Neural cell (in vitro differentiated cells): ENCODE data around the gene FETUB.

Experiments
- EP300 ChIP-seq: fragments of 450-650 bp; conservative IDR thresholded peaks from 2 replicates; pipeline ENCODE4 v1.6.1; 2014; ENCODE audit warnings: antibody characterized with exemption, mild to moderate bottlenecking, moderate library complexity; ENCODE audit not compliant: poor library complexity, severe bottlenecking
- EZH2 ChIP-seq: fragments of 200-600, 300-800 bp; shearing (Covaris generic), sonication (generic); IDR thresholded peaks from 2 replicates; pipeline ENCODE4 v1.6.1; 2014; ENCODE audit warnings: antibody characterized with exemption, low read length, borderline replicate concordance, mild to moderate bottlenecking; ENCODE audit not compliant: insufficient read depth, poor library complexity, severe bottlenecking
- MXI1 ChIP-seq: fragments of 450-650 bp; conservative IDR thresholded peaks from 2 replicates; pipeline ENCODE4 v1.6.1; 2014; ENCODE audit warnings: antibody characterized with exemption, mild to moderate bottlenecking; ENCODE audit not compliant: poor library complexity, severe bottlenecking
- POLR2AphosphoS5 ChIP-seq: IDR thresholded peaks from 2 replicates; pipeline ENCODE4 v1.6.1; 2012
- RAD21 ChIP-seq: fragments of 450-650 bp; conservative IDR thresholded peaks from 2 replicates; pipeline ENCODE4 v1.6.1; 2014; ENCODE audit warnings: antibody characterized with exemption, mild to moderate bottlenecking, moderate library complexity
- SMC3 ChIP-seq: fragments of 450-650 bp; conservative IDR thresholded peaks from 2 replicates; pipeline ENCODE4 v1.6.1; 2014; ENCODE audit warnings: antibody characterized with exemption, mild to moderate bottlenecking, moderate library complexity; ENCODE audit not compliant: poor library complexity
- TAF1 ChIP-seq: IDR thresholded peaks from 2 replicates; pipeline ENCODE4 v1.6.1; 2012; ENCODE audit warnings: low read depth
- TF ChIP-seq, protein P1 (sequence below): fragments of 450-650 bp; IDR thresholded peaks from 2 replicates; pipeline ENCODE4 v1.5.1; 2014; ENCODE audit warnings: antibody characterized with exemption, mild to moderate bottlenecking, moderate library complexity; ENCODE audit not compliant: poor library complexity, severe bottlenecking
- TF ChIP-seq, protein P2 (sequence below): IDR thresholded peaks from 2 replicates; pipeline ENCODE4 v1.6.1; 2012; ENCODE audit warnings: borderline replicate concordance

DNA sequence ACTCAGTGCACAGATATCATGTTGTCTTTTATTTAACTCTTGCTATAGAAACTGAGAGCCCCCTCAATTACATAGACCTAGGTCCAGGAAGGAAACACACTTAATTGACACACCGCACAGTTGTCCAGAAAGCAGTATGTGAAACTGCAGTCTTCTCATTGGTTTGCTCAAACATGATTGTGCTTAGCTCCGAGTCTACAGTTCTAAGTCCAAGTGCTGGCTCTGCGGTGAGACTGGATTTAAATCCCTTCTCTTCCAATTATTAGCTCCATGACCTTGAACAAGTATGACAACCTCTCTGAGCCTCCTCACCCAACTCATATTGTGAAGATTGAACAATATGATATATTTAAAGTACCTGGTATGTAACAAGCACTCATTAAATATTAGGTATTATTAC, 46.3 kb upstream of the FETUB start:
- TF ChIP-seq POLR2AphosphoS5 (no peak), EZH2 (no peak), RAD21 (no peak), MXI1 (no peak), TAF1 (no peak), EP300 (no peak), SMC3 (no peak)
- TF ChIP-seq, protein P1, sequence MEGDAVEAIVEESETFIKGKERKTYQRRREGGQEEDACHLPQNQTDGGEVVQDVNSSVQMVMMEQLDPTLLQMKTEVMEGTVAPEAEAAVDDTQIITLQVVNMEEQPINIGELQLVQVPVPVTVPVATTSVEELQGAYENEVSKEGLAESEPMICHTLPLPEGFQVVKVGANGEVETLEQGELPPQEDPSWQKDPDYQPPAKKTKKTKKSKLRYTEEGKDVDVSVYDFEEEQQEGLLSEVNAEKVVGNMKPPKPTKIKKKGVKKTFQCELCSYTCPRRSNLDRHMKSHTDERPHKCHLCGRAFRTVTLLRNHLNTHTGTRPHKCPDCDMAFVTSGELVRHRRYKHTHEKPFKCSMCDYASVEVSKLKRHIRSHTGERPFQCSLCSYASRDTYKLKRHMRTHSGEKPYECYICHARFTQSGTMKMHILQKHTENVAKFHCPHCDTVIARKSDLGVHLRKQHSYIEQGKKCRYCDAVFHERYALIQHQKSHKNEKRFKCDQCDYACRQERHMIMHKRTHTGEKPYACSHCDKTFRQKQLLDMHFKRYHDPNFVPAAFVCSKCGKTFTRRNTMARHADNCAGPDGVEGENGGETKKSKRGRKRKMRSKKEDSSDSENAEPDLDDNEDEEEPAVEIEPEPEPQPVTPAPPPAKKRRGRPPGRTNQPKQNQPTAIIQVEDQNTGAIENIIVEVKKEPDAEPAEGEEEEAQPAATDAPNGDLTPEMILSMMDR, result no peak
- TF ChIP-seq, protein P2, sequence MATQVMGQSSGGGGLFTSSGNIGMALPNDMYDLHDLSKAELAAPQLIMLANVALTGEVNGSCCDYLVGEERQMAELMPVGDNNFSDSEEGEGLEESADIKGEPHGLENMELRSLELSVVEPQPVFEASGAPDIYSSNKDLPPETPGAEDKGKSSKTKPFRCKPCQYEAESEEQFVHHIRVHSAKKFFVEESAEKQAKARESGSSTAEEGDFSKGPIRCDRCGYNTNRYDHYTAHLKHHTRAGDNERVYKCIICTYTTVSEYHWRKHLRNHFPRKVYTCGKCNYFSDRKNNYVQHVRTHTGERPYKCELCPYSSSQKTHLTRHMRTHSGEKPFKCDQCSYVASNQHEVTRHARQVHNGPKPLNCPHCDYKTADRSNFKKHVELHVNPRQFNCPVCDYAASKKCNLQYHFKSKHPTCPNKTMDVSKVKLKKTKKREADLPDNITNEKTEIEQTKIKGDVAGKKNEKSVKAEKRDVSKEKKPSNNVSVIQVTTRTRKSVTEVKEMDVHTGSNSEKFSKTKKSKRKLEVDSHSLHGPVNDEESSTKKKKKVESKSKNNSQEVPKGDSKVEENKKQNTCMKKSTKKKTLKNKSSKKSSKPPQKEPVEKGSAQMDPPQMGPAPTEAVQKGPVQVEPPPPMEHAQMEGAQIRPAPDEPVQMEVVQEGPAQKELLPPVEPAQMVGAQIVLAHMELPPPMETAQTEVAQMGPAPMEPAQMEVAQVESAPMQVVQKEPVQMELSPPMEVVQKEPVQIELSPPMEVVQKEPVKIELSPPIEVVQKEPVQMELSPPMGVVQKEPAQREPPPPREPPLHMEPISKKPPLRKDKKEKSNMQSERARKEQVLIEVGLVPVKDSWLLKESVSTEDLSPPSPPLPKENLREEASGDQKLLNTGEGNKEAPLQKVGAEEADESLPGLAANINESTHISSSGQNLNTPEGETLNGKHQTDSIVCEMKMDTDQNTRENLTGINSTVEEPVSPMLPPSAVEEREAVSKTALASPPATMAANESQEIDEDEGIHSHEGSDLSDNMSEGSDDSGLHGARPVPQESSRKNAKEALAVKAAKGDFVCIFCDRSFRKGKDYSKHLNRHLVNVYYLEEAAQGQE, result no peak
